ENCODE measurements around the gene NTM. TPM values are rescaled to one million over a fixed set of nuclear protein-coding genes. Genes with fewer than 3 reads are reported as not detected.

The NTM gene
- polyA plus RNA-seq, 1 donor from 2014 or later: 39.4 TPM

DNA sequence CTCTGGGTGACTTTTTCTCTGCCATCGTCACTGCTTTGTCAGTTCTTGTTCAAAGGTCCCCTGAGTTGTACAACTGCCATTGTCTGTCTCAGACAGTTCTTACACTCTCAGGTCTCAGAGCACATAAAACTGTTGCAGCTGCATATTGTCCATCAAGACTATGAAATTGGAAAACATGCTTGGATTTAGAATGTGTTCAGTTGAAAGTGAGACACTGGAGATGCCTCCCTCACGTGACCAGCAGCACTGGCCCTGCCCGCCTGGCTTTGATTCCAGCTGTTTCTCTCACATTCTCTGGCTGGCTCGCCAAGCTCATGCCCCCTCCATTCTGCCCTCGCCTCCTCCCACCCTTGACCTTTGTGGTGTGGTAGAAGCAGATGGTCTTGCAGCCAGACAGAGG lies 244.2 kb downstream of the NTM start:
- H3K4me2 ChIP-seq (ENCODE audit: low read length): no peak overlapping the region
- no peaks in the 10 kb centered on the region for H3K9me3 ChIP-seq (ENCODE audit: low read length)
- no peaks in the 10 kb centered on the region for H3K27me3 ChIP-seq (ENCODE audit: insufficient read depth, low read depth, low read length)
- H3K79me2 ChIP-seq (replicated peaks; ENCODE audit: insufficient read depth, low read length): no peaks in the 10 kb centered on the region
- H3K9ac ChIP-seq (ENCODE audit: low read length): no peak overlapping the region
- no peak overlapping the region for H3K27ac ChIP-seq (ENCODE audit: low read length)
- no peaks in the 10 kb centered on the region for H3F3A ChIP-seq (ENCODE audit: insufficient read depth, low read length, poor library complexity, severe bottlenecking)
- no peak overlapping the region for H2AFZ ChIP-seq (ENCODE audit: low read depth, low read length)
- H3K4me3 ChIP-seq (ENCODE audit: low read length): no peak overlapping the region
- H3K36me3 ChIP-seq (ENCODE audit: insufficient read depth, low read length): no peaks in the 10 kb centered on the region
- no peaks in the 10 kb centered on the region for H4K20me1 ChIP-seq (ENCODE audit: insufficient read depth)
- TF ChIP-seq, protein P1, sequence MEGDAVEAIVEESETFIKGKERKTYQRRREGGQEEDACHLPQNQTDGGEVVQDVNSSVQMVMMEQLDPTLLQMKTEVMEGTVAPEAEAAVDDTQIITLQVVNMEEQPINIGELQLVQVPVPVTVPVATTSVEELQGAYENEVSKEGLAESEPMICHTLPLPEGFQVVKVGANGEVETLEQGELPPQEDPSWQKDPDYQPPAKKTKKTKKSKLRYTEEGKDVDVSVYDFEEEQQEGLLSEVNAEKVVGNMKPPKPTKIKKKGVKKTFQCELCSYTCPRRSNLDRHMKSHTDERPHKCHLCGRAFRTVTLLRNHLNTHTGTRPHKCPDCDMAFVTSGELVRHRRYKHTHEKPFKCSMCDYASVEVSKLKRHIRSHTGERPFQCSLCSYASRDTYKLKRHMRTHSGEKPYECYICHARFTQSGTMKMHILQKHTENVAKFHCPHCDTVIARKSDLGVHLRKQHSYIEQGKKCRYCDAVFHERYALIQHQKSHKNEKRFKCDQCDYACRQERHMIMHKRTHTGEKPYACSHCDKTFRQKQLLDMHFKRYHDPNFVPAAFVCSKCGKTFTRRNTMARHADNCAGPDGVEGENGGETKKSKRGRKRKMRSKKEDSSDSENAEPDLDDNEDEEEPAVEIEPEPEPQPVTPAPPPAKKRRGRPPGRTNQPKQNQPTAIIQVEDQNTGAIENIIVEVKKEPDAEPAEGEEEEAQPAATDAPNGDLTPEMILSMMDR (IDR thresholded peaks at IDR 0.05; ENCODE audit: poor library complexity, severe bottlenecking): no peak
- no peak for TF ChIP-seq EP300 (conservative IDR thresholded peaks at IDR 0.05; ENCODE audit: poor library complexity, severe bottlenecking)
- TF ChIP-seq EZH2 (IDR thresholded peaks at IDR 0.05; ENCODE audit: borderline replicate concordance, insufficient read depth, low read length, poor library complexity, severe bottlenecking): no peak
- TF ChIP-seq RAD21 (conservative IDR thresholded peaks at IDR 0.05): no peak
- H3K9me2 ChIP-seq (ENCODE audit: insufficient read depth, low read length): no peaks in the 10 kb centered on the region

DNA sequence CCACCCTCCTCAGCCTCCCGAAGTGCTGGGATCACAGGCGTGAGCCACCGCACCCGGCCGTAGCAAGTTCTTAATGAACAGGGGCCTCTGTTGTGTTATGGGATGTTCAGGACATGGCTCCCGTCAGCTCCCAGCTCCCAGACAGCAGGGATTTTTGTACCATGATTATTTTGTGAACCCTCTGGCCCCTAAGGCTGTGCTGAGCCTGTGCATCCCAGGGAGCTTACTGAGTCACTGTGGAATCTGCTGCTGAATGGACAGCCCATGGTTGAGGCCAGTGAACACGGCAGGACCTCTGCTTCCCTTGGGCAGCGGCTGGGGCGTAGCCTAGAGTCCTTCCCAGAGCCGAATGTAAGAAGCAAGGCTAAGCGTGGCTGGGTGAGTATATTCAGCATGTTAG lies 245.2 kb downstream of the NTM start:
- TF ChIP-seq SMC3 (conservative IDR thresholded peaks at IDR 0.05; ENCODE audit: poor library complexity): no peak
- TF ChIP-seq EZH2 (IDR thresholded peaks at IDR 0.05; ENCODE audit: borderline replicate concordance, insufficient read depth, low read length, poor library complexity, severe bottlenecking): no peak
- TF ChIP-seq POLR2AphosphoS5 (IDR thresholded peaks at IDR 0.05): no peak
- TF ChIP-seq RAD21 (conservative IDR thresholded peaks at IDR 0.05): no peak
- TF ChIP-seq, protein P2, sequence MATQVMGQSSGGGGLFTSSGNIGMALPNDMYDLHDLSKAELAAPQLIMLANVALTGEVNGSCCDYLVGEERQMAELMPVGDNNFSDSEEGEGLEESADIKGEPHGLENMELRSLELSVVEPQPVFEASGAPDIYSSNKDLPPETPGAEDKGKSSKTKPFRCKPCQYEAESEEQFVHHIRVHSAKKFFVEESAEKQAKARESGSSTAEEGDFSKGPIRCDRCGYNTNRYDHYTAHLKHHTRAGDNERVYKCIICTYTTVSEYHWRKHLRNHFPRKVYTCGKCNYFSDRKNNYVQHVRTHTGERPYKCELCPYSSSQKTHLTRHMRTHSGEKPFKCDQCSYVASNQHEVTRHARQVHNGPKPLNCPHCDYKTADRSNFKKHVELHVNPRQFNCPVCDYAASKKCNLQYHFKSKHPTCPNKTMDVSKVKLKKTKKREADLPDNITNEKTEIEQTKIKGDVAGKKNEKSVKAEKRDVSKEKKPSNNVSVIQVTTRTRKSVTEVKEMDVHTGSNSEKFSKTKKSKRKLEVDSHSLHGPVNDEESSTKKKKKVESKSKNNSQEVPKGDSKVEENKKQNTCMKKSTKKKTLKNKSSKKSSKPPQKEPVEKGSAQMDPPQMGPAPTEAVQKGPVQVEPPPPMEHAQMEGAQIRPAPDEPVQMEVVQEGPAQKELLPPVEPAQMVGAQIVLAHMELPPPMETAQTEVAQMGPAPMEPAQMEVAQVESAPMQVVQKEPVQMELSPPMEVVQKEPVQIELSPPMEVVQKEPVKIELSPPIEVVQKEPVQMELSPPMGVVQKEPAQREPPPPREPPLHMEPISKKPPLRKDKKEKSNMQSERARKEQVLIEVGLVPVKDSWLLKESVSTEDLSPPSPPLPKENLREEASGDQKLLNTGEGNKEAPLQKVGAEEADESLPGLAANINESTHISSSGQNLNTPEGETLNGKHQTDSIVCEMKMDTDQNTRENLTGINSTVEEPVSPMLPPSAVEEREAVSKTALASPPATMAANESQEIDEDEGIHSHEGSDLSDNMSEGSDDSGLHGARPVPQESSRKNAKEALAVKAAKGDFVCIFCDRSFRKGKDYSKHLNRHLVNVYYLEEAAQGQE (IDR thresholded peaks at IDR 0.05; ENCODE audit: borderline replicate concordance): no peak
- no peak for TF ChIP-seq EP300 (conservative IDR thresholded peaks at IDR 0.05; ENCODE audit: poor library complexity, severe bottlenecking)
- no peak for TF ChIP-seq TAF1 (IDR thresholded peaks at IDR 0.05; ENCODE audit: low read depth)
- TF ChIP-seq, protein P1 (IDR thresholded peaks at IDR 0.05; ENCODE audit: poor library complexity, severe bottlenecking): no peak
- TF ChIP-seq MXI1 (conservative IDR thresholded peaks at IDR 0.05; ENCODE audit: poor library complexity, severe bottlenecking): no peak
- Histone ChIP-seq H3K4me2 (ENCODE audit: low read length) (no peak overlapping the region), H2AFZ (ENCODE audit: low read depth, low read length) (no peak overlapping the region), H3K27me3 (ENCODE audit: insufficient read depth, low read depth, low read length) (no peaks in the 10 kb centered on the region), H3K27ac (ENCODE audit: low read length) (no peak overlapping the region), H3K79me2 (replicated peaks; ENCODE audit: insufficient read depth, low read length) (no peaks in the 10 kb centered on the region), H3F3A (ENCODE audit: insufficient read depth, low read length, poor library complexity, severe bottlenecking) (no peaks in the 10 kb centered on the region), H3K4me3 (ENCODE audit: low read length) (no peak overlapping the region), H4K20me1 (ENCODE audit: insufficient read depth) (no peaks in the 10 kb centered on the region), H3K36me3 (ENCODE audit: insufficient read depth, low read length) (no peaks in the 10 kb centered on the region), H3K9me2 (ENCODE audit: insufficient read depth, low read length) (no peaks in the 10 kb centered on the region), H3K9ac (ENCODE audit: low read length) (no peak overlapping the region), H3K9me3 (ENCODE audit: low read length) (no peaks in the 10 kb centered on the region)

All from neural cell (in vitro differentiated cells).